ENCODE results near the gene OR51B6.
"Not testable (repeated sequence)": the region's sequence is repeated elsewhere in the genome, so short reads cannot be mapped to it uniquely, and the experiment has no call there.

Gene OR51B6

GRCh38 chr11:5345831-5346230, 5.5 kb upstream of the OR51B6 start:
- TF ChIP-seq CTCF (conservative IDR thresholded peaks at IDR 0.05; ENCODE audit: control insufficient read depth, insufficient read depth, low read depth, low read length) = no peak
- no peak for DNase-seq (ENCODE audit: low read depth)
- H3K4me3 ChIP-seq (ENCODE audit: control insufficient read depth, low read depth, low read length) = no peak overlapping the region

- no peak for DNase-seq (ENCODE audit: low read depth)
- TF ChIP-seq CTCF (conservative IDR thresholded peaks at IDR 0.05; ENCODE audit: control insufficient read depth, insufficient read depth, low read depth, low read length) = no peak
- H3K4me3 ChIP-seq (ENCODE audit: control insufficient read depth, low read depth, low read length) = no peak overlapping the region
These were observed 2.6 kb upstream of the OR51B6 start for GRCh38 chr11:5348551-5349194.

GRCh38 chr11:5349550-5349949, 1.8 kb upstream of the OR51B6 start:
- no peak for DNase-seq (ENCODE audit: low read depth)
- H3K4me3 ChIP-seq (ENCODE audit: control insufficient read depth, low read depth, low read length) = no peak overlapping the region
- TF ChIP-seq CTCF (conservative IDR thresholded peaks at IDR 0.05; ENCODE audit: control insufficient read depth, insufficient read depth, low read depth, low read length) = no peak

GRCh38 chr11:5356031-5356430, 4.7 kb downstream of the OR51B6 start:
- not testable (repeated sequence) for H3K4me3 ChIP-seq (ENCODE audit: control insufficient read depth, low read depth, low read length); DNase-seq (ENCODE audit: low read depth)

- no peak for TF ChIP-seq CTCF (conservative IDR thresholded peaks at IDR 0.05; ENCODE audit: control insufficient read depth, insufficient read depth, low read depth, low read length)
- no peak for DNase-seq (ENCODE audit: low read depth)
- no peak overlapping the region for H3K4me3 ChIP-seq (ENCODE audit: control insufficient read depth, low read depth, low read length)
These were observed 10.8 kb downstream of the OR51B6 start for GRCh38 chr11:5362017-5362625.

- no peak overlapping the region for H3K4me3 ChIP-seq (ENCODE audit: control insufficient read depth, low read depth, low read length)
- DNase-seq (ENCODE audit: low read depth) = no peak
- TF ChIP-seq CTCF (conservative IDR thresholded peaks at IDR 0.05; ENCODE audit: control insufficient read depth, insufficient read depth, low read depth, low read length) = no peak
These were observed 12.4 kb downstream of the OR51B6 start for GRCh38 chr11:5363679-5364078.

GRCh38 chr11:5364214-5364613, 12.9 kb downstream of the OR51B6 start:
- DNase-seq (ENCODE audit: low read depth) = peak; percentile 73
- no peak for TF ChIP-seq CTCF (conservative IDR thresholded peaks at IDR 0.05; ENCODE audit: control insufficient read depth, insufficient read depth, low read depth, low read length)
- no peak overlapping the region for H3K4me3 ChIP-seq (ENCODE audit: control insufficient read depth, low read depth, low read length)

- H3K4me3 ChIP-seq (ENCODE audit: control insufficient read depth, low read depth, low read length); DNase-seq (ENCODE audit: low read depth): not testable (repeated sequence)
These were observed 15.1 kb downstream of the OR51B6 start for GRCh38 chr11:5366365-5366764.
